Measurements from ENCODE around the gene SMAD5. TPM values are rescaled to one million over a fixed set of nuclear protein-coding genes. Genes with fewer than 3 reads are reported as not detected.
A peak's percentile ranks its signal among the peaks of the same experiment; 100 is the strongest.

Gene SMAD5
- total and polyA plus RNA-seq, 2 experiments from 2014 or later, result 37.5 to 56.6 TPM

DNA sequence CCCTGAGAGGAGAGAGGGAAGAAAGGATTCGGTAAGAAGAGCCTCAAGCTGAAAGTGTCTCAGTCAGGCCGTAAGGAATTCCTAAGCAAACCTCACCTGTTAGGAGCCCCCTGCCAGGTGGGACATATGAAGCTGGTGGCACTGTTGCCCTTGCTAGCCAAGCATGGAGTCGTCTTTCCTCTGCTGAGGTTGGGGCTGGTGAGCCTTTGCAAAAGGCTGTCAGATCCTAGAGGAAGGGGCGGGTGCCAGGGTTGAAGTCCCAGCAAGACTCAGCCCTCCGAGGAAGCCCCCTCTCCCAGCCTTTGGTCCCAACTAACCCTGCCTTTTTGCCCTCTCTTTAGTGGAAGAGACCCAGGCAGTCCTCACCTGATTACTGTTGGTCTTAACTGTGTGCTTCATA, 65.8 kb downstream of the SMAD5 start:
- peaks cover 27% of the 10 kb centered on the region for H3K4me1 Mint-ChIP-seq
- 0 out of 2 replicates have a peak, but pooled peaks cover 3% of the 10 kb centered on the region for H3F3A ChIP-seq (replicated peaks; ENCODE audit: low read depth)
- no peaks in the 10 kb centered on the region for H3K79me2 ChIP-seq (replicated peaks; ENCODE audit: insufficient read depth)
- no peaks in the 10 kb centered on the region for H3K36me3 ChIP-seq (ENCODE audit: insufficient read depth)
- H4K20me1 ChIP-seq (replicated peaks; ENCODE audit: insufficient read depth), result peaks cover 5% of the 10 kb centered on the region; the same call in 1 of the 2 replicates
- TF ChIP-seq EZH2 (IDR thresholded peaks at IDR 0.05; ENCODE audit: low read depth, unreplicated experiment) (no peak), CREB1 (CRISPR knock-in tag; IDR thresholded peaks at IDR 0.05; ENCODE audit: low read depth) (no peak), POLR2AphosphoS5 (IDR thresholded peaks at IDR 0.05; ENCODE audit: low read depth) (no peak), JUNB (IDR thresholded peaks at IDR 0.05; ENCODE audit: unreplicated experiment) (no peak)
- no peak overlapping the region for H2AFZ ChIP-seq
- H3K27me3 Mint-ChIP-seq (ENCODE audit: insufficient read depth, low read depth, poor library complexity), result peaks cover 78% of the 10 kb centered on the region
- no peak overlapping the region for H3K4me3 Mint-ChIP-seq
- peaks cover 18% of the 10 kb centered on the region for H3K4me1 ChIP-seq (ENCODE audit: insufficient read depth)
- no peak overlapping the region for H3K4me2 ChIP-seq
- ATAC-seq, result no peak
- no peak overlapping the region for H3K27ac Mint-ChIP-seq
- no peaks in the 10 kb centered on the region for H3K9me2 ChIP-seq (ENCODE audit: insufficient read depth)
- no peaks in the 10 kb centered on the region for H3K9me3 Mint-ChIP-seq
- H3K27me3 ChIP-seq (ENCODE audit: insufficient read depth), result peaks cover 95% of the 10 kb centered on the region
- H3K36me3 Mint-ChIP-seq (ENCODE audit: low read depth), result no peaks in the 10 kb centered on the region
- H3K4me3 ChIP-seq, result no peak overlapping the region
- no peak for DNase-seq (ENCODE audit: low spot score)
- no peak overlapping the region for H3K27ac ChIP-seq (ENCODE audit: low read depth)

DNA sequence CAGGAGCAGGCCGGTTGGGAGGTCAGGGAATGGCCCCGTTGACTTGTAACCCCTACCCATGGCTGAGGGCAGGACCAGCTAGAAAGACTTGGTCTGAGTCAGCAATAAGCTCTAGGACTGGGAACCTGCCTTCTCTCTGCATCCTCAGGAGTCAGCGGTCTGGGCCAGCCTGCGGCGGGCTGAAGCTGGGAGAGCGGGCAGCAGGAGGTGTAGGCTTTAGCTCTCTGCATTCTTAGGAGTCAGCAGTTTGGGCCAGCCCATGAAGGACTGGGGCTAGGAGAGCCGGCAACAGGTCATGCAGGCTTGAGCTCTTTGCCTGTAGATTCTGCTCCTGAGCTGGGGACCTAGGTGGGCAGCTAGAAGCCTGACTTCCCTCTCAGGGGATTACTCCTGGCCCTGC, 66.8 kb downstream of the SMAD5 start:
- Histone ChIP-seq H3K27ac (ENCODE audit: low read depth) (no peak overlapping the region), H3K9me2 (ENCODE audit: insufficient read depth) (no peaks in the 10 kb centered on the region), H3K4me3 (no peak overlapping the region), H4K20me1 (replicated peaks; ENCODE audit: insufficient read depth) (peaks cover 5% of the 10 kb centered on the region; the same call in 1 of the 2 replicates), H3F3A (replicated peaks; ENCODE audit: low read depth) (0 out of 2 replicates have a peak, but pooled peaks cover 3% of the 10 kb centered on the region), H3K79me2 (replicated peaks; ENCODE audit: insufficient read depth) (no peaks in the 10 kb centered on the region), H3K4me1 (ENCODE audit: insufficient read depth) (peaks cover 22% of the 10 kb centered on the region), H2AFZ (no peak overlapping the region), H3K27me3 (ENCODE audit: insufficient read depth) (peaks cover 95% of the 10 kb centered on the region), H3K36me3 (ENCODE audit: insufficient read depth) (no peaks in the 10 kb centered on the region), H3K4me2 (no peak overlapping the region)
- ATAC-seq (peak; percentile 28), DNase-seq (ENCODE audit: low spot score) (peak; percentile 12)
- peaks cover 35% of the 10 kb centered on the region for H3K4me1 Mint-ChIP-seq
- peaks cover 78% of the 10 kb centered on the region for H3K27me3 Mint-ChIP-seq (ENCODE audit: insufficient read depth, low read depth, poor library complexity)
- H3K36me3 Mint-ChIP-seq (ENCODE audit: low read depth), result no peaks in the 10 kb centered on the region
- no peak overlapping the region for H3K27ac Mint-ChIP-seq
- TF ChIP-seq EZH2 (IDR thresholded peaks at IDR 0.05; ENCODE audit: low read depth, unreplicated experiment) (no peak), EZH2phosphoT487 (IDR thresholded peaks at IDR 0.05; ENCODE audit: unreplicated experiment) (no peak), POLR2AphosphoS5 (IDR thresholded peaks at IDR 0.05; ENCODE audit: low read depth) (no peak), JUNB (IDR thresholded peaks at IDR 0.05; ENCODE audit: unreplicated experiment) (no peak), NANOG (IDR thresholded peaks at IDR 0.05; ENCODE audit: borderline replicate concordance) (no peak), ZNF331 (CRISPR knock-in tag; IDR thresholded peaks at IDR 0.05; ENCODE audit: low read depth) (no peak), CREB1 (CRISPR knock-in tag; IDR thresholded peaks at IDR 0.05; ENCODE audit: low read depth) (no peak), ZNF114 (CRISPR knock-in tag; IDR thresholded peaks at IDR 0.05) (no peak), STAT1 (IDR thresholded peaks at IDR 0.05; ENCODE audit: unreplicated experiment) (no peak)
- TF ChIP-seq, protein P1, sequence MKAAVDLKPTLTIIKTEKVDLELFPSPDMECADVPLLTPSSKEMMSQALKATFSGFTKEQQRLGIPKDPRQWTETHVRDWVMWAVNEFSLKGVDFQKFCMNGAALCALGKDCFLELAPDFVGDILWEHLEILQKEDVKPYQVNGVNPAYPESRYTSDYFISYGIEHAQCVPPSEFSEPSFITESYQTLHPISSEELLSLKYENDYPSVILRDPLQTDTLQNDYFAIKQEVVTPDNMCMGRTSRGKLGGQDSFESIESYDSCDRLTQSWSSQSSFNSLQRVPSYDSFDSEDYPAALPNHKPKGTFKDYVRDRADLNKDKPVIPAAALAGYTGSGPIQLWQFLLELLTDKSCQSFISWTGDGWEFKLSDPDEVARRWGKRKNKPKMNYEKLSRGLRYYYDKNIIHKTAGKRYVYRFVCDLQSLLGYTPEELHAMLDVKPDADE (IDR thresholded peaks at IDR 0.05), result no peak
- TF ChIP-seq, protein P2, sequence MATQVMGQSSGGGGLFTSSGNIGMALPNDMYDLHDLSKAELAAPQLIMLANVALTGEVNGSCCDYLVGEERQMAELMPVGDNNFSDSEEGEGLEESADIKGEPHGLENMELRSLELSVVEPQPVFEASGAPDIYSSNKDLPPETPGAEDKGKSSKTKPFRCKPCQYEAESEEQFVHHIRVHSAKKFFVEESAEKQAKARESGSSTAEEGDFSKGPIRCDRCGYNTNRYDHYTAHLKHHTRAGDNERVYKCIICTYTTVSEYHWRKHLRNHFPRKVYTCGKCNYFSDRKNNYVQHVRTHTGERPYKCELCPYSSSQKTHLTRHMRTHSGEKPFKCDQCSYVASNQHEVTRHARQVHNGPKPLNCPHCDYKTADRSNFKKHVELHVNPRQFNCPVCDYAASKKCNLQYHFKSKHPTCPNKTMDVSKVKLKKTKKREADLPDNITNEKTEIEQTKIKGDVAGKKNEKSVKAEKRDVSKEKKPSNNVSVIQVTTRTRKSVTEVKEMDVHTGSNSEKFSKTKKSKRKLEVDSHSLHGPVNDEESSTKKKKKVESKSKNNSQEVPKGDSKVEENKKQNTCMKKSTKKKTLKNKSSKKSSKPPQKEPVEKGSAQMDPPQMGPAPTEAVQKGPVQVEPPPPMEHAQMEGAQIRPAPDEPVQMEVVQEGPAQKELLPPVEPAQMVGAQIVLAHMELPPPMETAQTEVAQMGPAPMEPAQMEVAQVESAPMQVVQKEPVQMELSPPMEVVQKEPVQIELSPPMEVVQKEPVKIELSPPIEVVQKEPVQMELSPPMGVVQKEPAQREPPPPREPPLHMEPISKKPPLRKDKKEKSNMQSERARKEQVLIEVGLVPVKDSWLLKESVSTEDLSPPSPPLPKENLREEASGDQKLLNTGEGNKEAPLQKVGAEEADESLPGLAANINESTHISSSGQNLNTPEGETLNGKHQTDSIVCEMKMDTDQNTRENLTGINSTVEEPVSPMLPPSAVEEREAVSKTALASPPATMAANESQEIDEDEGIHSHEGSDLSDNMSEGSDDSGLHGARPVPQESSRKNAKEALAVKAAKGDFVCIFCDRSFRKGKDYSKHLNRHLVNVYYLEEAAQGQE (IDR thresholded peaks at IDR 0.05; ENCODE audit: unreplicated experiment), result no peak
- TF ChIP-seq, protein P3, sequence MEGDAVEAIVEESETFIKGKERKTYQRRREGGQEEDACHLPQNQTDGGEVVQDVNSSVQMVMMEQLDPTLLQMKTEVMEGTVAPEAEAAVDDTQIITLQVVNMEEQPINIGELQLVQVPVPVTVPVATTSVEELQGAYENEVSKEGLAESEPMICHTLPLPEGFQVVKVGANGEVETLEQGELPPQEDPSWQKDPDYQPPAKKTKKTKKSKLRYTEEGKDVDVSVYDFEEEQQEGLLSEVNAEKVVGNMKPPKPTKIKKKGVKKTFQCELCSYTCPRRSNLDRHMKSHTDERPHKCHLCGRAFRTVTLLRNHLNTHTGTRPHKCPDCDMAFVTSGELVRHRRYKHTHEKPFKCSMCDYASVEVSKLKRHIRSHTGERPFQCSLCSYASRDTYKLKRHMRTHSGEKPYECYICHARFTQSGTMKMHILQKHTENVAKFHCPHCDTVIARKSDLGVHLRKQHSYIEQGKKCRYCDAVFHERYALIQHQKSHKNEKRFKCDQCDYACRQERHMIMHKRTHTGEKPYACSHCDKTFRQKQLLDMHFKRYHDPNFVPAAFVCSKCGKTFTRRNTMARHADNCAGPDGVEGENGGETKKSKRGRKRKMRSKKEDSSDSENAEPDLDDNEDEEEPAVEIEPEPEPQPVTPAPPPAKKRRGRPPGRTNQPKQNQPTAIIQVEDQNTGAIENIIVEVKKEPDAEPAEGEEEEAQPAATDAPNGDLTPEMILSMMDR (conservative IDR thresholded peaks at IDR 0.05; ENCODE audit: low read depth in 2 of 2), result no peak
- peaks cover 3% of the 10 kb centered on the region; the same call in 1 of the 3 replicates for H3K9me3 Mint-ChIP-seq
- no peak overlapping the region for H3K4me3 Mint-ChIP-seq
